Fibroblast of lung (primary cell): Measurements from ENCODE around the gene NACAD. TPM values are rescaled to one million over a fixed set of nuclear protein-coding genes. Genes with fewer than 3 reads are reported as not detected.

Experiments
- DNase-seq, 2 donors: peaks; one replicate each; pipeline versions ENCODE4 v3.0.0 to v3.0.0-alpha.2; 2010; ENCODE audit warnings: low read depth in 2 of 2
- H2AFZ ChIP-seq: 2 replicates; pipeline ENCODE4 v1.5.1; 2012; ENCODE audit warnings: low read length, control low read depth, inconsistent platforms
- H3K27ac ChIP-seq: 2 replicates; pipeline ENCODE4 v1.5.1; 2011; ENCODE audit warnings: low read length, control low read depth; ENCODE audit not compliant: insufficient read depth
- H3K27me3 ChIP-seq: 2 replicates; pipeline ENCODE4 v1.5.1; 2011; ENCODE audit warnings: mild to moderate bottlenecking, low read length; ENCODE audit not compliant: control insufficient read depth, insufficient read depth
- H3K36me3 ChIP-seq: 2 replicates; pipeline ENCODE4 v1.5.1; 2011; ENCODE audit warnings: low read length; ENCODE audit not compliant: control insufficient read depth, insufficient read depth
- H3K4me1 ChIP-seq: 2 replicates; pipeline ENCODE4 v1.5.1; 2011; ENCODE audit warnings: low read length; ENCODE audit not compliant: control insufficient read depth, insufficient read depth; ENCODE audit errors: extremely low read depth
- H3K4me2 ChIP-seq: 2 replicates; pipeline ENCODE4 v1.5.1; 2011; ENCODE audit warnings: low read length, control low read depth; ENCODE audit not compliant: insufficient read depth; ENCODE audit errors: extremely low read depth
- H3K4me3 ChIP-seq, 4 experiments: fragments of 200-600 bp in 1 of 4; sonication (generic) in 1 of 4; replicated peaks in 1 of 4; 2 replicates each; pipeline ENCODE4 v1.5.1; 2011 to 2016; ENCODE audit warnings: low read length in 4 of 4, low read depth in 3 of 4, mild to moderate bottlenecking in 3 of 4, control low read depth in 2 of 4, inconsistent platforms in 1 of 4, mixed read lengths in 1 of 4; ENCODE audit not compliant: insufficient read depth in 1 of 4; ENCODE audit errors: control extremely low read depth in 1 of 4
- H3K79me2 ChIP-seq: 2 replicates; pipeline ENCODE4 v1.5.1; 2012; ENCODE audit warnings: mild to moderate bottlenecking, low read length, inconsistent platforms; ENCODE audit not compliant: control insufficient read depth, insufficient read depth
- H3K9ac ChIP-seq: 2 replicates; pipeline ENCODE4 v1.5.1; 2011; ENCODE audit warnings: mild to moderate bottlenecking, low read length, control low read depth; ENCODE audit not compliant: insufficient read depth
- H3K9me3 ChIP-seq: 2 replicates; pipeline ENCODE4 v1.5.1; 2012; ENCODE audit warnings: low read depth, low read length; ENCODE audit not compliant: control insufficient read depth, insufficient read depth
- H4K20me1 ChIP-seq: 2 replicates; pipeline ENCODE4 v1.5.1; 2011; ENCODE audit warnings: low read length; ENCODE audit not compliant: control insufficient read depth, insufficient read depth; ENCODE audit errors: extremely low read depth
- EZH2 ChIP-seq: IDR thresholded peaks from 2 replicates; pipeline ENCODE4 v1.5.1; 2012; ENCODE audit warnings: low read length, control low read depth, mild to moderate bottlenecking; ENCODE audit errors: missing control alignments
- polyA plus RNA-seq, 2 donors: library from polyadenylated mRNA; depleted of rRNA in 1 of 2; stranded (reverse) in 1 of 2; unstranded in 1 of 2; fragments of >200 nt; gene quantifications; 2 replicates each; pipeline ENCODE4 v1.2.1, GENCODE V29; 2011 to 2012; ENCODE audit warnings: missing spikeins in 1 of 2
- total RNA-seq: library from RNA; depleted of rRNA; stranded (reverse); fragments of >200 nt; gene quantifications from 2 replicates; pipeline ENCODE4 v1.2.1, GENCODE V29; 2014
- TF ChIP-seq, protein P1 (sequence below), 2 donors: IDR thresholded peaks in 1 of 2; conservative IDR thresholded peaks in 1 of 2; 1 replicate in 1 of 2; 2 replicates in 1 of 2; pipeline ENCODE4 v1.5.1; 2011 to 2012; ENCODE audit warnings: low read length in 2 of 2, control low read depth in 1 of 2, inconsistent platforms in 1 of 2, low read depth in 1 of 2, mild to moderate bottlenecking in 1 of 2

Gene NACAD
- total and polyA plus RNA-seq, 2 donors (not counting 1 experiment from before 2014, with no cell fraction given), result 0.41 to 2.8 TPM

DNA sequence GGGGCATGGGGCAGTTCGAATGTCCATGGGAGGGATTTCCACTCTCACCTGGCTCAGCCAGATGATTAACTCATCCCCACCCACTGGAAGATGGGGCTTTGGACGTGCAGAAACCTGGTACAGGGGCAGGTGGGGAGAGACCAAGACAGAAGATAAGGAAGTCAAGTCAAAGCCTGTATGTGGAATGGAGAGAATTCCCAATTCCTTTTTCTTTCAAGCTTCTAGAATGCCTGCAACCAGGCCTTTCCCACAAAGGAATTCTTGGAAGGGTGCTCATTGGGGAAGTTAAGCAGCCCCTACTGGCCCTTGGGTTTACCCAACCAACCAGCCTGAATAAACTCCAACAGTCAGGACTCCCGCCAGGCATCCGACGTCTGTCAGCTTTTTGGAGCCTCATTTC is 49.7 kb downstream of the NACAD start:
- Histone ChIP-seq H3K79me2 (peaks cover 24% of the 10 kb centered on the region), H3K9ac (no peak overlapping the region), H3K27ac (no peak overlapping the region), H3K36me3 (peaks cover 3% of the 10 kb centered on the region), H3K4me2 (no peak overlapping the region), H4K20me1 (no peaks in the 10 kb centered on the region), H3K9me3 (no peaks in the 10 kb centered on the region), H2AFZ (no peak overlapping the region), H3K4me3 (no peak overlapping the region), H3K4me1 (no peaks in the 10 kb centered on the region), H3K27me3 (no peaks in the 10 kb centered on the region)
- no peak for DNase-seq
- no peak for TF ChIP-seq EZH2
- TF ChIP-seq, protein P1, sequence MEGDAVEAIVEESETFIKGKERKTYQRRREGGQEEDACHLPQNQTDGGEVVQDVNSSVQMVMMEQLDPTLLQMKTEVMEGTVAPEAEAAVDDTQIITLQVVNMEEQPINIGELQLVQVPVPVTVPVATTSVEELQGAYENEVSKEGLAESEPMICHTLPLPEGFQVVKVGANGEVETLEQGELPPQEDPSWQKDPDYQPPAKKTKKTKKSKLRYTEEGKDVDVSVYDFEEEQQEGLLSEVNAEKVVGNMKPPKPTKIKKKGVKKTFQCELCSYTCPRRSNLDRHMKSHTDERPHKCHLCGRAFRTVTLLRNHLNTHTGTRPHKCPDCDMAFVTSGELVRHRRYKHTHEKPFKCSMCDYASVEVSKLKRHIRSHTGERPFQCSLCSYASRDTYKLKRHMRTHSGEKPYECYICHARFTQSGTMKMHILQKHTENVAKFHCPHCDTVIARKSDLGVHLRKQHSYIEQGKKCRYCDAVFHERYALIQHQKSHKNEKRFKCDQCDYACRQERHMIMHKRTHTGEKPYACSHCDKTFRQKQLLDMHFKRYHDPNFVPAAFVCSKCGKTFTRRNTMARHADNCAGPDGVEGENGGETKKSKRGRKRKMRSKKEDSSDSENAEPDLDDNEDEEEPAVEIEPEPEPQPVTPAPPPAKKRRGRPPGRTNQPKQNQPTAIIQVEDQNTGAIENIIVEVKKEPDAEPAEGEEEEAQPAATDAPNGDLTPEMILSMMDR (conservative IDR thresholded peaks at IDR 0.05 in 1 of 2, IDR thresholded peaks at IDR 0.05 in 1 of 2; ENCODE audit: low read depth in 1 of 2, low read length in 2 of 2), result no peak

GRCh38 chr7:45037876-45038275 is 50.9 kb downstream of the NACAD start:
- no peak overlapping the region for H3K9ac ChIP-seq
- H3K4me1 ChIP-seq, result no peaks in the 10 kb centered on the region
- H3K4me3 ChIP-seq, result no peak overlapping the region
- DNase-seq, result no peak
- no peak overlapping the region for H2AFZ ChIP-seq
- H4K20me1 ChIP-seq, result no peaks in the 10 kb centered on the region
- H3K36me3 ChIP-seq, result peaks cover 3% of the 10 kb centered on the region
- peaks cover 24% of the 10 kb centered on the region for H3K79me2 ChIP-seq
- H3K27ac ChIP-seq, result no peak overlapping the region
- no peaks in the 10 kb centered on the region for H3K27me3 ChIP-seq
- no peak for TF ChIP-seq EZH2
- TF ChIP-seq, protein P1 (conservative IDR thresholded peaks at IDR 0.05 in 1 of 2, IDR thresholded peaks at IDR 0.05 in 1 of 2; ENCODE audit: low read depth in 1 of 2, low read length in 2 of 2), result no peak
- no peaks in the 10 kb centered on the region for H3K9me3 ChIP-seq
- H3K4me2 ChIP-seq, result no peak overlapping the region

GRCh38 chr7:45036796-45037195 is 52.0 kb downstream of the NACAD start:
- Histone ChIP-seq H4K20me1 (no peaks in the 10 kb centered on the region), H2AFZ (no peak overlapping the region), H3K27ac (no peak overlapping the region), H3K9me3 (no peaks in the 10 kb centered on the region), H3K9ac (no peak overlapping the region), H3K27me3 (no peaks in the 10 kb centered on the region), H3K4me1 (no peaks in the 10 kb centered on the region), H3K4me2 (no peak overlapping the region), H3K79me2 (peaks cover 27% of the 10 kb centered on the region), H3K4me3 (no peak overlapping the region), H3K36me3 (peaks cover 3% of the 10 kb centered on the region)
- no peak for TF ChIP-seq EZH2
- TF ChIP-seq, protein P1 (conservative IDR thresholded peaks at IDR 0.05 in 1 of 2, IDR thresholded peaks at IDR 0.05 in 1 of 2; ENCODE audit: low read depth in 1 of 2, low read length in 2 of 2), result no peak
- DNase-seq, result no peak
